Smooth muscle cell (in vitro differentiated cells): ENCODE measurements around the gene KLHDC9. TPM values are rescaled to one million over a fixed set of nuclear protein-coding genes. Genes with fewer than 3 reads are reported as not detected.

Experiments used
- DNase-seq: peaks from one replicate; lab custom pipeline; 2025; ENCODE audit not compliant: unreplicated experiment; lab: John Stamatoyannopoulos, UW
- H2AFZ ChIP-seq: fragments of 200-600 bp; sonication (generic); 2 replicates; pipeline ENCODE4 v1.6.0; 2016; ENCODE audit warnings: antibody characterized with exemption, low read depth, mild to moderate bottlenecking
- H3F3A ChIP-seq: fragments of 200-600 bp; sonication (generic); 2 replicates; pipeline ENCODE4 v1.6.0; 2017; ENCODE audit warnings: antibody characterized with exemption, low read depth
- H3K27ac ChIP-seq: fragments of 200-600 bp; sonication (generic); 2 replicates; pipeline ENCODE4 v1.5.1; 2016; ENCODE audit warnings: low read depth, mild to moderate bottlenecking
- H3K27me3 ChIP-seq: fragments of 200-600 bp; sonication (generic); 2 replicates; pipeline ENCODE4 v1.6.1; 2016; ENCODE audit warnings: low read depth, mild to moderate bottlenecking
- H3K36me3 ChIP-seq: fragments of 200-600 bp; sonication (generic); 2 replicates; pipeline ENCODE4 v1.5.1; 2016; ENCODE audit warnings: low read depth
- H3K4me1 ChIP-seq: fragments of 200-600 bp; sonication (generic); 2 replicates; pipeline ENCODE4 v1.5.1; 2016; ENCODE audit warnings: low read depth
- H3K4me2 ChIP-seq: fragments of 200-600 bp; sonication (generic); 2 replicates; pipeline ENCODE4 v1.6.0; 2016; ENCODE audit warnings: mild to moderate bottlenecking
- H3K4me3 ChIP-seq: fragments of 200-600 bp; sonication (generic); 2 replicates; pipeline ENCODE4 v1.5.1; 2016; ENCODE audit warnings: mild to moderate bottlenecking
- H3K79me2 ChIP-seq: fragments of 200-600 bp; sonication (generic); 2 replicates; pipeline ENCODE4 v1.6.0; 2016; ENCODE audit warnings: low read depth, mild to moderate bottlenecking
- H3K9ac ChIP-seq: fragments of 200-600 bp; sonication (generic); 2 replicates; pipeline ENCODE4 v1.6.0; 2016; ENCODE audit warnings: low read depth
- H3K9me3 ChIP-seq: fragments of 200-600 bp; sonication (generic); replicated peaks from 2 replicates; pipeline ENCODE4 v1.5.1; 2016; ENCODE audit warnings: low read depth
- H4K20me1 ChIP-seq: fragments of 200-600 bp; sonication (generic); 2 replicates; pipeline ENCODE4 v1.6.0; 2016; ENCODE audit warnings: low read depth
- WGBS: methylation state at CpG from one replicate; pipeline ENCODE4 v1.1.7; 2016; ENCODE audit warnings: low lambda C conversion rate; 5-methylcytosine and 5-hydroxymethylcytosine counted together
- polyA plus RNA-seq: library from polyadenylated mRNA; unstranded; fragments of >200 nt; fragmentation: Nextera tagmentation; extraction: Ambion mirVana; gene quantifications from 2 replicates; pipeline ENCODE4 v1.2.1, GENCODE V29; 2016
- total RNA-seq: library from RNA; depleted of rRNA; stranded (reverse); fragments of >200 nt; gene quantifications from 2 replicates; pipeline ENCODE4 v1.2.3, GENCODE V29; 2014
- TF ChIP-seq, protein P1 (sequence below): fragments of 200-600 bp; sonication (generic); IDR thresholded peaks from 2 replicates; pipeline ENCODE4 v1.5.1; 2017; ENCODE audit warnings: borderline replicate concordance, mild to moderate bottlenecking, antibody characterized with exemption; ENCODE audit not compliant: insufficient read depth, poor library complexity, severe bottlenecking

KLHDC9 gene
- total and polyA plus RNA-seq, 2 experiments from 2014 or later: 2.2 to 4.6 TPM

DNA sequence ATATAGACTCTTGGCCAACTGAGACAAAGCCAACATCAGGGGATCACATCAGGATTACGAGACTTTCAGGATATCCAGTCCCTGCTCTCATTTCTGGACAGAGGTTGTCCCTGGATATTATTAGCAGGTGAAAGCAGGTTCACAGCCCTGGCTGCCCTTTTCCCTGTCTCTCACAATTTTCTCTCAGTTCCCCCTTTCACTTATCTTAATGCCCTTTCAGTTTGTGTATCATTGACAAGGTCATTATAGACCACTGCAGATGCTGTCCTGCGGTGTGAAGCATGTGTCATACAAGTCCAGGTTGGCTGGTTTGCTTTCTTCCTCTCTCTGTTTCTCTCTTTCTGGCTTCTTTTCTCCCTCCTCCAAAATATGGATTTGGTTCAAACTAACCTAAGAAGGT, 2.1 kb upstream of the KLHDC9 start:
- Histone ChIP-seq H3K4me3 (no peak overlapping the region), H3K9ac (no peak overlapping the region), H3K9me3 (no peaks in the 10 kb centered on the region), H3K27ac (peak overlapping the region; percentile 56), H3K4me1 (peaks cover 7% of the 10 kb centered on the region), H2AFZ (peak overlapping the region; percentile 34), H3K79me2 (no peaks in the 10 kb centered on the region), H3K36me3 (no peaks in the 10 kb centered on the region), H3K27me3 (no peaks in the 10 kb centered on the region), H4K20me1 (no peaks in the 10 kb centered on the region), H3K4me2 (peak overlapping the region; percentile 70), H3F3A (peaks cover 19% of the 10 kb centered on the region)
- TF ChIP-seq, protein P1, sequence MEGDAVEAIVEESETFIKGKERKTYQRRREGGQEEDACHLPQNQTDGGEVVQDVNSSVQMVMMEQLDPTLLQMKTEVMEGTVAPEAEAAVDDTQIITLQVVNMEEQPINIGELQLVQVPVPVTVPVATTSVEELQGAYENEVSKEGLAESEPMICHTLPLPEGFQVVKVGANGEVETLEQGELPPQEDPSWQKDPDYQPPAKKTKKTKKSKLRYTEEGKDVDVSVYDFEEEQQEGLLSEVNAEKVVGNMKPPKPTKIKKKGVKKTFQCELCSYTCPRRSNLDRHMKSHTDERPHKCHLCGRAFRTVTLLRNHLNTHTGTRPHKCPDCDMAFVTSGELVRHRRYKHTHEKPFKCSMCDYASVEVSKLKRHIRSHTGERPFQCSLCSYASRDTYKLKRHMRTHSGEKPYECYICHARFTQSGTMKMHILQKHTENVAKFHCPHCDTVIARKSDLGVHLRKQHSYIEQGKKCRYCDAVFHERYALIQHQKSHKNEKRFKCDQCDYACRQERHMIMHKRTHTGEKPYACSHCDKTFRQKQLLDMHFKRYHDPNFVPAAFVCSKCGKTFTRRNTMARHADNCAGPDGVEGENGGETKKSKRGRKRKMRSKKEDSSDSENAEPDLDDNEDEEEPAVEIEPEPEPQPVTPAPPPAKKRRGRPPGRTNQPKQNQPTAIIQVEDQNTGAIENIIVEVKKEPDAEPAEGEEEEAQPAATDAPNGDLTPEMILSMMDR: no peak
- no peak for DNase-seq
- WGBS: 83% methylated on average over 2 of the region's 2 CpGs

DNA sequence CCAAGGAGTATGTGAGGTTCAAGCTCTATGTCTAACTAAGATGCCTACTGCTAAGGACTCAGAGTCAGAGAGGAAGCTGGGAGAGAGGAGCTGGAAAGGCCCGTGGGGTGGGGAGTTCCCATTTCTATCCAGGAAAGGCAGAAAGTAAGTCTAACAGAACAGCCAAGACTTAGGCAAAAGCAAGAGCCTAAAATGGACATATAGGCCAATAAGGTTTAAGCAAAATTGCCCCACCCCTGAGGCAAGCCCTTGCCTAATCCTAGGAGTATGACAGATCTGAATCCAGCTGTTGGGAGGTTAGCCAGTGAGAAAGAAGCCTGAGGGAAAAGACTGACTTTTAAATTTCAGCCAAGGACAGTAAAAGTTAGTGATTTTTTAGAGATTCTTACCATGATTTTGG, 1.6 kb upstream of the KLHDC9 start:
- no peak for DNase-seq

DNA sequence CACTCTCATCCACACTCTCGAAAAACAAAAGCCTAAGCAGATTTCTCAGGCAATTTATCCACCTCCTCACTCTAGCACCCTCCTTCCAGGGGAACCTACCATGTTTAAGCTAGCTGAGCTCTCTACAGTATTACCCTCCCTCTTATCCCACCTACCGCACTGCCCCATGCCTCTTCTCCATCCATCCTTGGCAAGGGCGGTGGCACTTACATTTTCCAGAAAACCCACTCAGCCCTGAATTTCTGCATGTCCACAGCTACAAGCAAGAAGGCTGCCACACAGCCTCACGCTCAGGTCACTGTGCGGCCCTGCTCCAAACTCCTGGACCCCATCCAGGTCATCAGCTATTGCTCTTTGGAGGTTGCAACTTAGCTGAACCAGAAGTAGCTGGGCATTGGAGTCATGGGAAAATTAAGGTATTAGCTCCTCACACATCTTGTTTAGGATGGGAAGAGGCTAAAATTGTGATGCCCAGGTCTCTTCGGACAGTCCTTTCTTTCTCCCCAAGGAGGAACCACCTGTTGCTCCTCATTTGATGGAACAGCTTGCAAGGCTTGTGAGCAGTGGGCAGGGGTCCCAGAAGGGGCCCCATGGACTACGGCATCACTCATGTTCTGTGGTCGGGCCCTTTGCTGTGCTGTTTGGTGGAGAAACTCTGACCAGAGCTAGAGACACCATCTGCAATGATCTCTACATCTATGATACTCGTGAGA, 1.1 kb downstream of the KLHDC9 start:
- WGBS: 91% methylated on average over 9 of the region's 9 CpGs
- peaks cover 19% of the 10 kb centered on the region for H3F3A ChIP-seq
- H3K4me3 ChIP-seq: peak overlapping the region; percentile 64
- TF ChIP-seq, protein P1: no peak
- H3K36me3 ChIP-seq: no peaks in the 10 kb centered on the region
- H3K4me2 ChIP-seq: peak overlapping the region; percentile 93
- H3K79me2 ChIP-seq: peaks cover 12% of the 10 kb centered on the region
- no peaks in the 10 kb centered on the region for H3K9me3 ChIP-seq
- H3K27ac ChIP-seq: no peak overlapping the region
- H4K20me1 ChIP-seq: peaks cover 16% of the 10 kb centered on the region
- H3K27me3 ChIP-seq: no peaks in the 10 kb centered on the region
- H2AFZ ChIP-seq: no peak overlapping the region
- no peak overlapping the region for H3K9ac ChIP-seq
- DNase-seq: no peak
- peaks cover 7% of the 10 kb centered on the region for H3K4me1 ChIP-seq

More for the DNA sequence above, 1.6 kb upstream of the KLHDC9 start:
- Histone ChIP-seq H4K20me1 (no peaks in the 10 kb centered on the region), H3K79me2 (no peaks in the 10 kb centered on the region), H3K4me1 (peaks cover 7% of the 10 kb centered on the region), H3K9me3 (no peaks in the 10 kb centered on the region), H3K27ac (peak overlapping the region; percentile 56), H3K36me3 (no peaks in the 10 kb centered on the region), H2AFZ (peak overlapping the region; percentile 34), H3K4me2 (peak overlapping the region; percentile 70), H3K27me3 (no peaks in the 10 kb centered on the region), H3K4me3 (no peak overlapping the region), H3F3A (peaks cover 19% of the 10 kb centered on the region), H3K9ac (no peak overlapping the region)
- 39% methylated on average over 1 of the region's 1 CpG for WGBS
- TF ChIP-seq, protein P1: no peak

DNA sequence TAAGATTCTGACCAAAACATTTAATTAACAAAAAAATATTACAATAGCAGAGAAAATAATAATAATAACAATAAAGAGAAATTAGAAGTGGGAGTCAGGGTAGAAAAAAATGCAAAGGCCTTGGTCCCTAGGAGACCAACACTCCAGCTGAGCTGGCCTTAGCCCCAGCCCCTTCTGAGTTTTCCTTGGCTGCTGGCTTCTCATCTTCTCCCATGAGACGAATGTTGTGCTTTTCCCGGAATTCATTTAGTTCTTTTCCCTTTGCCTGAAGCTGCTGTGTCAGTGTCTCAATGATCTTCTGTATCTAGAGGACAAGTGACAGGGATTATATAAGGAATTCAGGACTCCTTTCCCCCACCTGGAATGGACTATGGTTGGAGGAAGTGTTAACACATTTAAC, 2.4 kb downstream of the KLHDC9 start:
- H3K4me2 ChIP-seq: no peak overlapping the region
- peaks cover 29% of the 10 kb centered on the region for H4K20me1 ChIP-seq
- no peaks in the 10 kb centered on the region for H3K36me3 ChIP-seq
- H3K4me1 ChIP-seq: peaks cover 7% of the 10 kb centered on the region
- H3F3A ChIP-seq: peaks cover 19% of the 10 kb centered on the region
- DNase-seq: no peak
- H3K27me3 ChIP-seq: no peaks in the 10 kb centered on the region
- no peak overlapping the region for H2AFZ ChIP-seq
- H3K27ac ChIP-seq: no peak overlapping the region
- H3K9me3 ChIP-seq: no peaks in the 10 kb centered on the region
- no peak overlapping the region for H3K4me3 ChIP-seq
- TF ChIP-seq, protein P1: no peak
- no peak overlapping the region for H3K9ac ChIP-seq
- H3K79me2 ChIP-seq: peaks cover 25% of the 10 kb centered on the region
- WGBS: 98% methylated on average over 2 of the region's 2 CpGs
